K562 (cell line): ENCODE data around the gene SLC25A11. TPM values are rescaled to one million over a fixed set of nuclear protein-coding genes. Genes with fewer than 3 reads are reported as not detected.

ENCODE experiments used
- ATAC-seq: fragments of 200-7000 bp; cut with Tn5 transposase; 3 replicates; pipeline ENCODE4 v1.9.1; 2020; ENCODE audit warnings: moderate library complexity
- BruUV-seq: library from RNA; stranded (reverse); fragments of 400-500 nt; replicated peaks from 2 replicates; lab custom pipeline; 2021; lab: Mats Ljungman, UMichigan
- CTCF ChIA-PET: fragments of 300-600 bp; formaldehyde crosslinking; extraction: SDS; loops from one replicate; lab custom pipeline; 2021; ENCODE audit warnings: low intra/inter-chr PET ratio; lab: Yijun Ruan, JAX
- POLR2A ChIA-PET: fragments of 300-600, 350-650 bp; sonication (Branson Sonifier 250); formaldehyde crosslinking; extraction: SDS; loops from one replicate; lab custom pipeline; 2021; ENCODE audit warnings: antibody characterized with exemption, inconsistent platforms; lab: Yijun Ruan, JAX
- DNase-seq, 4 experiments: peaks; one replicate each; pipeline versions ENCODE4 v3.0.0 to v3.0.0-alpha.2; 2011 to 2018; ENCODE audit warnings: low spot score in 3 of 4, mixed read lengths in 3 of 4; ENCODE audit errors: extremely low read depth in 1 of 4
- FAIRE-seq: peaks from 2 replicates; lab custom pipeline; 2011; peaks lifted over from hg19 to GRCh38; lab: Jason Lieb, UNC
- H2AFZ ChIP-seq: 2 replicates; pipeline ENCODE4 v1.6.0; 2011; ENCODE audit warnings: low read depth, low read length, control low read depth, inconsistent platforms
- H3K27ac ChIP-seq: fragments of 200-600 bp; 3 replicates; pipeline ENCODE4 v1.8.0; 2011; ENCODE audit warnings: low read depth, mild to moderate bottlenecking, control low read depth, inconsistent platforms, low read length, moderate library complexity, mixed read lengths; ENCODE audit errors: extremely low read depth
- H3K27me3 ChIP-seq, 2 experiments: fragments of 300-600 bp in 1 of 2; 2 replicates in 1 of 2; 3 replicates in 1 of 2; pipeline versions ENCODE4 v1.6.0 to v1.8.0; 2011; ENCODE audit warnings: inconsistent platforms in 2 of 2, low read length in 2 of 2, mild to moderate bottlenecking in 1 of 2, mixed read lengths in 1 of 2, moderate library complexity in 1 of 2; ENCODE audit not compliant: control insufficient read depth in 2 of 2, insufficient read depth in 2 of 2
- H3K36me3 ChIP-seq: fragments of 300-600 bp; 3 replicates; pipeline ENCODE4 v1.8.0; 2011; ENCODE audit warnings: mild to moderate bottlenecking, low read length, inconsistent platforms; ENCODE audit not compliant: control insufficient read depth, insufficient read depth
- H3K4me1 ChIP-seq, 2 experiments: fragments of 200-600 bp in 1 of 2; replicated peaks in 1 of 2; 2 replicates in 1 of 2; 3 replicates in 1 of 2; pipeline versions ENCODE4 v1.5.1 to v1.8.0; 2011; ENCODE audit warnings: inconsistent platforms in 2 of 2, low read length in 2 of 2, mild to moderate bottlenecking in 1 of 2, mixed read lengths in 1 of 2, moderate library complexity in 1 of 2; ENCODE audit not compliant: control insufficient read depth in 2 of 2, insufficient read depth in 2 of 2
- H3K4me2 ChIP-seq: 2 replicates; pipeline ENCODE4 v1.6.1; 2011; ENCODE audit warnings: low read length, control low read depth, inconsistent platforms, mixed read lengths; ENCODE audit not compliant: insufficient read depth
- H3K4me3 ChIP-seq: fragments of 200-600 bp; sonication (generic), shearing (Covaris generic); 2 replicates; pipeline ENCODE4 v1.5.1; 2016; ENCODE audit warnings: control low read depth, inconsistent platforms
- H3K79me2 ChIP-seq: fragments of 200-600 bp; 3 replicates; pipeline ENCODE4 v1.8.0; 2011; ENCODE audit warnings: low read length, inconsistent platforms; ENCODE audit not compliant: control insufficient read depth, insufficient read depth
- H3K9ac ChIP-seq, 2 experiments: 2 replicates each; pipeline versions ENCODE4 v1.6.0 to v1.6.1; 2011; ENCODE audit warnings: low read depth in 2 of 2, low read length in 2 of 2, control low read depth in 1 of 2, inconsistent platforms in 1 of 2, mild to moderate bottlenecking in 1 of 2, mixed read lengths in 1 of 2; ENCODE audit not compliant: insufficient read depth in 1 of 2
- H3K9me1 ChIP-seq: one replicate; pipeline ENCODE4 v1.6.0; 2011; ENCODE audit warnings: inconsistent platforms, mild to moderate bottlenecking, low read length, moderate library complexity; ENCODE audit not compliant: control insufficient read depth, insufficient read depth
- H3K9me3 ChIP-seq: replicated peaks from 2 replicates; pipeline ENCODE4 v1.5.1; 2011; ENCODE audit warnings: low read depth, low read length, inconsistent platforms; ENCODE audit not compliant: control insufficient read depth, insufficient read depth
- H4K20me1 ChIP-seq: replicated peaks from 2 replicates; pipeline ENCODE4 v1.6.1; 2011; ENCODE audit warnings: low read length, inconsistent platforms, mixed read lengths; ENCODE audit not compliant: control insufficient read depth, insufficient read depth
- E2F5 ChIP-seq: sonication (generic); formaldehyde crosslinking; IDR thresholded peaks from 2 replicates; pipeline ENCODE4 v1.8.0; 2022; ENCODE audit warnings: mild to moderate bottlenecking, missing genetic modification reagents
- GTF2B ChIP-seq: IDR thresholded peaks from 2 replicates; pipeline ENCODE4 v1.6.1; 2011; ENCODE audit not compliant: insufficient read length; ENCODE audit errors: extremely low read depth
- KAT7 ChIP-seq: sonication (generic); formaldehyde crosslinking; IDR thresholded peaks from 2 replicates; pipeline ENCODE4 v1.8.0; 2022; ENCODE audit warnings: missing genetic modification reagents, mild to moderate bottlenecking, borderline replicate concordance
- NR2C2 ChIP-seq, 2 experiments: fragments of 200-800 bp in 1 of 2; sonication (Bioruptor generic) in 1 of 2; sonication (generic) in 1 of 2; formaldehyde crosslinking in 1 of 2; IDR thresholded peaks; 2 replicates each; pipeline versions ENCODE4 v1.6.1 to v1.8.0; 2016 to 2022; ENCODE audit warnings: mild to moderate bottlenecking in 1 of 2, missing compliant biosample characterization in 1 of 2, missing genetic modification characterization in 1 of 2, missing genetic modification reagents in 1 of 2
- PBX2 ChIP-seq, 2 experiments: IDR thresholded peaks in 1 of 2; conservative IDR thresholded peaks in 1 of 2; 2 replicates each; pipeline ENCODE4 v1.6.1; 2016; ENCODE audit warnings: low read depth in 2 of 2, mild to moderate bottlenecking in 1 of 2, missing compliant biosample characterization in 1 of 2, missing genetic modification characterization in 1 of 2, moderate library complexity in 1 of 2
- SP2 ChIP-seq: IDR thresholded peaks from 2 replicates; pipeline ENCODE4 v1.6.1; 2011; ENCODE audit warnings: mild to moderate bottlenecking, low read depth, low read length, moderate library complexity; ENCODE audit not compliant: poor library complexity, severe bottlenecking; ENCODE audit errors: extremely low read depth
- ZC3H8 ChIP-seq: fragments of 450-650 bp; IDR thresholded peaks from 2 replicates; pipeline ENCODE4 v1.6.1; 2017
- ZNF639 ChIP-seq, 2 experiments: fragments of 200-800 bp in 1 of 2; sonication (Bioruptor generic) in 1 of 2; sonication (generic) in 1 of 2; formaldehyde crosslinking in 1 of 2; IDR thresholded peaks in 1 of 2; conservative IDR thresholded peaks in 1 of 2; 2 replicates each; pipeline versions ENCODE4 v1.5.0 to v1.6.1; 2016 to 2020; ENCODE audit warnings: missing compliant biosample characterization in 1 of 2, missing genetic modification characterization in 1 of 2, missing genetic modification reagents in 1 of 2
- ZNF785 ChIP-seq: fragments of 250-450 bp; sonication (Bioruptor Pico); IDR thresholded peaks from 2 replicates; pipeline ENCODE4 v1.4.0; 2020; ENCODE audit warnings: mild to moderate bottlenecking
- WGBS: fragments of 100-300 bp; shearing (Covaris generic); methylation state at CpG from one replicate; pipeline ENCODE4 v1.1.6; 2016; ENCODE audit warnings: low coverage, mixed read lengths; ENCODE audit not compliant: insufficient coverage; ENCODE audit errors: missing lambda C conversion rate; 5-methylcytosine and 5-hydroxymethylcytosine counted together
- in situ Hi-C: fragments of 300-500 bp; cut with MboI; formaldehyde crosslinking; loops from 4 replicates; pipeline ENCODE4 v1.15.0; 2018; ENCODE audit warnings: inconsistent platforms, mixed read lengths
- intact Hi-C: fragments of 100-400 bp; cut with micrococcal nuclease; formaldehyde crosslinking; loops from 2 replicates; pipeline ENCODE4 v1.14.2; 2022
- polyA plus RNA-seq, 8 experiments: library from polyadenylated mRNA; depleted of rRNA in 4 of 8; stranded (reverse) in 5 of 8; unstranded in 3 of 8; fragments of >200 nt; fragmentation: Nextera tagmentation in 2 of 8; fragmentation: Illumina TruSeq in 1 of 8; extraction: Ambion mirVana in 2 of 8; extraction: Trizol in 1 of 8; gene quantifications; 2 replicates each; pipeline versions ENCODE4 v1.2.1 to v1.2.3, GENCODE V29; 2011 to 2014; ENCODE audit warnings: inconsistent platforms in 1 of 8, missing spikeins in 1 of 8
- total RNA-seq, 7 experiments: library from RNA; depleted of rRNA in 6 of 7; stranded (reverse); fragments of >200 nt in 6 of 7; fragmentation: Illumina TruSeq in 2 of 7; extraction: Trizol in 2 of 7; gene quantifications; 2 replicates each; pipeline versions ENCODE4 v1.2.1 to v1.2.3, GENCODE V29; 2011 to 2021; ENCODE audit warnings: low replicate concordance in 1 of 7

SLC25A11 gene
- total and polyA plus RNA-seq, 9 of the 15 experiments (the other 6 are each of a cell fraction or from before 2014, with no cell fraction given): 3.1 to 56.7 (median 32.9) TPM

GRCh38 chr17:4966844-4967538 is 27.1 kb upstream of the SLC25A11 start:
- peaks cover 22 to 23% of the 10 kb centered on the region in 2 experiments for H3K4me1 ChIP-seq
- POLR2A ChIA-PET: interaction anchor here (1.0 to 3.2 kb wide), 12 partner anchors 8 to 59 kb away, joined by 3 to 38 read pairs (median 5); partner anchors contain the start of genes ENO3, PFN1 and RNF167
- H3K9me3 ChIP-seq: no peaks in the 10 kb centered on the region
- in situ Hi-C loops (no loop called here), intact Hi-C loops (loop anchor here (1.0 to 10.0 kb wide), 3 partner anchors 16 to 62 kb away; partner anchors contain the start of genes CHRNE and ENO3)
- H3K9me1 ChIP-seq: no peaks in the 10 kb centered on the region
- H3K4me3 ChIP-seq: peak overlapping the region; percentile 70
- peak overlapping the region; percentile 87 for H2AFZ ChIP-seq
- WGBS: 2% methylated on average over 21 of the region's 42 CpGs
- H3K79me2 ChIP-seq: peaks cover 26% of the 10 kb centered on the region
- CTCF ChIA-PET: no interaction called here
- H3K27me3 ChIP-seq: no peaks in the 10 kb centered on the region
- H4K20me1 ChIP-seq: no peaks in the 10 kb centered on the region
- peaks cover 37% of the 10 kb centered on the region; the same call in 2 of the 3 replicates for H3K36me3 ChIP-seq
- H3K4me2 ChIP-seq: peak overlapping the region; percentile 89
- TSS peak; percentile 74 for BruUV-seq
- ATAC-seq (peak; percentile 95), DNase-seq (peak; percentile 80 to 97 (median 90)), FAIRE-seq (peak; percentile 98)
- peak overlapping the region; percentile 89 to 94 for H3K9ac ChIP-seq
- H3K27ac ChIP-seq: peak overlapping the region; percentile 95
- TF ChIP-seq GTF2B (no peak), PBX2 (CRISPR knock-in tag; IDR thresholded peaks at IDR 0.05; ENCODE audit: low read depth) (peak; percentile 89), PBX2 (tag; conservative IDR thresholded peaks at IDR 0.05; ENCODE audit: low read depth) (peak; percentile 99), KAT7 (CRISPR knock-in tag) (no peak), E2F5 (CRISPR knock-in tag) (no peak), SP2 (peak; percentile 94), ZC3H8 (no peak), ZNF785 (CRISPR knock-in tag) (no peak), ZNF639 (CRISPR knock-in tag; conservative IDR thresholded peaks at IDR 0.05 in 1 of 2, IDR thresholded peaks at IDR 0.05 in 1 of 2) (no peak), NR2C2 (CRISPR knock-in tag; IDR thresholded peaks at IDR 0.05) (no peak; the same call in 1 of the 2 replicates), NR2C2 (tag; IDR thresholded peaks at IDR 0.05) (peak; percentile 84)
